ENCODE data around the gene CD68.

The CD68 gene

GRCh38 chr17:7579001-7579833, at the start of gene CD68:
TSS of gene CD68 (plus strand) at chr17:7579638. CDS start at chr17:7579678, 40 bp downstream.
- DNase-seq, result peak; percentile 79

- no peak for DNase-seq
Measured at GRCh38 chr17:7530023-7530900, 49.2 kb upstream of the CD68 start.

GRCh38 chr17:7538050-7538449, 41.4 kb upstream of the CD68 start:
- DNase-seq, result no peak

GRCh38 chr17:7538891-7539545, 40.4 kb upstream of the CD68 start:
- DNase-seq, result no peak

- DNase-seq, result no peak
Measured at GRCh38 chr17:7541074-7541621, 38.3 kb upstream of the CD68 start.

DNA sequence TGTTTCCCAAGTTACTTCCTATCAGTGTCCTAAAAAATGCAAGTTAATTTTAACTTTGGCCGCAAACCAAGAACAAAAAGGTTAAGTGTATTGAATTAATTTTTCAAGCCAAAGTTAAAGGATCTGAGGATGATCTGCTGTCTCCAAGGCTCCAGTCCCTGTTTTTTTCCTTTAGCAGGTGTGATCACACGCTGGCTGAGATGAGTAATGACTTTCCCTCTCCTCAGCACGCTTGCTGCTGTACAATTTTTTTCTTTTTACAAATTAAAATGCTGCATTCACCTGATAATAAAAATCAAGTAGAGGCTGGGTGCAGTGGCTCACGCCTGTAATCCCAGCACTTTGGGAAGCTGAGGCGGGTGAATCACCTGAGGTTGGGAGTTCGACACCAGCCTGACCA, 34.5 kb upstream of the CD68 start:
- DNase-seq, result no peak

GRCh38 chr17:7548585-7549400, 30.6 kb upstream of the CD68 start, which contains the start of gene TNFSF12:
TSS of gene TNFSF12 (plus strand) at chr17:7549058. CDS start at chr17:7549154, 96 bp downstream.
- DNase-seq, result no peak

- no peak for DNase-seq
Measured at GRCh38 chr17:7549401-7550055, 29.9 kb upstream of the CD68 start.

DNA sequence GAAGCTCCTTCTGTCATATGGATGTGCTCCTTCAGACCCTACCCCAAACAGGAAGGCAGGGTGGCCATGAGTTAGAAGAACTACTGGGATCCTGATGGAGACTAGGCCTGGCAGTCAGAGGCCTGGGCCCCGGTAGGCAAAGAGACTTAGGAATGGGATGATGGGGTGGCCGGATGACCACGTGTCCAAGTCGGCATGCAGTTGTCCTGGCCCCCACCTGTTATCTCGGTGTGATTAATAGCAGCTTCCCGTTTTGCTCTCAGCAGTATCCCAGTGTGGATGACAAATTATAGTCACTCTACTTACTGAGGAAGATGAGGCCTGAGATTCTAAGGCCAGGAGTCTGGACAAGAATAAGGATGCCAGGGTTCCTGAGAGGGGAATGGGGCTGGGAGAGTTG, 29.1 kb upstream of the CD68 start:
- DNase-seq, result no peak

DNA sequence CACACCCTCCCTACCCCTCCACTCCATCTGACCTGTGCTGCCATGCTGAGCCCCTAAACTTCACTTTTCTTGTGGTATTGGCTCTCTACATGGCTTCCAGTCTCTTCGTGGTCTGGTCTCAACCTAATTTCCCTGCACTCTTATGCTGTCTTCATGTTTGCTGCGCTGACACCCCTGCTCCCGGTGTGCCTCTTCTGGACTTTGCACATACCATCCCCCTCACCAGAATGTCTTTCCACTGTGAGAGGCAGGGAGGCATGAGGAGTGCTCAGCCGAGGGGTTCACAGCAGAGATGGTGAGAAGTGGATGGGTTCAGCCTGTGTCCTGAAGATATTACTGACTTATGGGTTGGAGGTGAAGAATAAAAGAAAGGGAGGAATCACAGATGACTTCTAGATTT, 28.0 kb upstream of the CD68 start:
- DNase-seq, result no peak

DNA sequence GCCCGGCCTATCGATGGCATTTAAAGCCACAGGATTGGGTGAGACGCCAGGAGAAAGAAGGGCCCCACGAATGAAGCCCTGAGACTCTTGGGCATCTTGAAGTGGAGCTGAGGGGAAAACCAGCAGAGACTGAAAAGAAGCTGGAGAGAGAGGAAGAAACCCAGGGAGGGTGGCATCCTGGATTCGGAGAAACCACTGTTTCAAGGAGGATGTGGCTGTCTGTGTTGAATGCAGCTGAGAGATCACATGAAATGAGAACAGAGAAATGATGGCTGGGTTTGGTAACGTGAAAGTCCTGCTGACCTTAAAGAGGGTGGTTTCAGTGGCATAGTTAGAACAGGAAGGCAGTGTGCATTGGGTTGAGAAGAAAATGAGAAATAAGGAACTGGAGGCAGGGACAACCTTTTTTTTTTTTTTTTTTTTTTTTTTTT, 26.8 kb upstream of the CD68 start:
- DNase-seq, result no peak

DNA sequence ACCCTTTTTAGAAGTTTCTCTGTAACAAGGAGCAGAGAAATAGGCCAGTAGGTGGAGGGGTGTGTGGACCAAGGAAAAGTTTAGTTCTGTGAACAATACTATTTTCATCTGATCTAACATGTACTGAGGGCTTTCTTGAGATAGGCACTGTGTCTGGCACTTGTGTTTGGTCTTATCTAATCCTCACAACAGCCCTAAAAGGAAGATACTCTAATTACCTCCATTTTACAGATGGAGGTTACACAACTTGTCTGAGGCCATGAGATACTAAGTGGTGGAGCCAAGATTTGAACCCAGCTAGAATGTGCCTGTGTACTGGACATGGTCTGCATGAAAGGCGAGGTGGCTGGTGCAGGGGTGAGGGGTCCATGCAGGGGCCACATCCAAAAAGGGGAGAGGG, 26.1 kb upstream of the CD68 start:
- no peak for DNase-seq

DNA sequence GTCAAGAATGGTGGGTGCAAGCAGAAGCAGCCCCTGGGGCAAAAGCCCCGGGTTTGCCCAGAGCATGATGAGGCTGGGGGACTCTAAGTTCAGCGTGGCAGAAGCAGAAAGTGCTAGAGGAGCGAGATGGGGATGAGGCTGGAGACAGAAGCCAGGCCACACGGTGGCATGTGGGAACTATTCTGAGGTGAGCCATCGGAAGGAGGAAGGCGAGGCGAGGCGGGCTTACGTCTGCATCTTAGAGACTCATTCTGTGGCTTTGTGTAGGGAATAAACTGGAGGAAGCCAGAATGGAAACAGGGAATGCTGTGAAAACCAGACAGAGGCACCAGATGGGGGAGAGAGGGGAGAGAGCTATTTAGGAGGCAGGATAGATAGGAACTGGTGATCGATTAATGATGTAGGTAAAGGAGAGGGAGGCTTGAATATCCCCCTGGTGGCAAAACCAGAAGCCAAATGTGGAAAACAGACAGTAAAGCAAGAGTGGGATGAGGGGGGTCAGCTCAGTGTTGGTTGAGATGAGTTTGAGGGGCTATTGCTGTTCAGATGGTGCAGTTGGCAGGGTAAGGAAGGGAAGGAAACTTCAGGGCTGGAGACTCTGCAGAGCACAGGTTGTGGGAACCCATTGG, 24.0 kb upstream of the CD68 start:
- no peak for DNase-seq

DNA sequence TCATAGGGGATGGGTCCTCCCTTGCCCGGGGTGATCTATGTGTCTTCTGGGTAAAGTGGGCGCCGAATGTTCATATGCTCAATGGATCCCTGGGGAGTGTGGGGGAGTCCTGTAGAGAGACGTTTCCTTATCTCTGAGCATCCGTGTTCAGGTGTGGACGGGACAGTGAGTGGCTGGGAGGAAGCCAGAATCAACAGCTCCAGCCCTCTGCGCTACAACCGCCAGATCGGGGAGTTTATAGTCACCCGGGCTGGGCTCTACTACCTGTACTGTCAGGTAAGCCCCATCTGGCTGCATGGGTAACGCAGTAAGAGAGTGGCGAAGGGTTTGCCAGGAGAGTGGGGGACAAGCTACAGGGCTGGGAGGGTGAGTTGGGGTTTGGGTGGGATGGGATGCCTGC, 22.8 kb upstream of the CD68 start:
- DNase-seq, result no peak

GRCh38 chr17:7557147-7557764, 22.2 kb upstream of the CD68 start:
- no peak for DNase-seq

DNA sequence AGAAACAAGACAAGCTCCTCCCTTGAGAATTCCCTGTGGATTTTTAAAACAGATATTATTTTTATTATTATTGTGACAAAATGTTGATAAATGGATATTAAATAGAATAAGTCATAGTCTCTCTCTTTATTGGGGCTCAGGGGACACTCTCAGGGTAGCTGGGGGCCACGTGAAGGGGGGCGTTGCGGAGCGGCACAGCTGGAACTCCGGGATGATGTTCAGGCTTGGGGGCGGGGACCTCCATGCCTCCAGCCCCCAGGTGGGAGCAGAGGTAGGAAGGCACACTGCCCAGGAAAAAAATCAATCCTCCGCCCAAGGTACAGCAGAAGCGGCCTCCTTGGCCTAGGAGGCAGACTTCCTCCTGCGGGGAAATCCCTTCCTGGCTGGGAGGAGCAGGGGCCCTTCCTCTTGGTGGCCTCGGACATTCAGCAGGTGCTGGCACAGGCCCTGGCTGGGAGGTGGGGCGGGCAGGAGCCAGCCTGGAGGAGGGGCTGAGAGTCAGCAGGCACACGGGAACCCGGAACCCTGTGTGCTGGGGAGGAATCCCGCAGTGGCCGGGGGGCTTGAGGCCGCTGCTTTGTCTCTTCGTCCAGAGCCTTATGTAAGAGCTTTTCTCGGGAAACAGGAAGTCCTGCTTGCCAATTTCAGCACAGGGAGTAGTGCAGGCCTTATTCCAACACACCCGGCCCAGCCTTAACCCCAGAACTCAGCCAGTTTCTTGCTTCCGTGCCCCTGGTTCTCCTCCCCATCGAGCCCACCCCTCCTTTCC, 21.5 kb upstream of the CD68 start:
- peak; percentile 68 for DNase-seq

GRCh38 chr17:7558544-7559319, 20.7 kb upstream of the CD68 start, which contains the start of gene TNFSF13:
TSS of gene TNFSF13 (plus strand) at chr17:7558750. CDS start at chr17:7559040, 290 bp downstream.
- DNase-seq, result no peak

DNA sequence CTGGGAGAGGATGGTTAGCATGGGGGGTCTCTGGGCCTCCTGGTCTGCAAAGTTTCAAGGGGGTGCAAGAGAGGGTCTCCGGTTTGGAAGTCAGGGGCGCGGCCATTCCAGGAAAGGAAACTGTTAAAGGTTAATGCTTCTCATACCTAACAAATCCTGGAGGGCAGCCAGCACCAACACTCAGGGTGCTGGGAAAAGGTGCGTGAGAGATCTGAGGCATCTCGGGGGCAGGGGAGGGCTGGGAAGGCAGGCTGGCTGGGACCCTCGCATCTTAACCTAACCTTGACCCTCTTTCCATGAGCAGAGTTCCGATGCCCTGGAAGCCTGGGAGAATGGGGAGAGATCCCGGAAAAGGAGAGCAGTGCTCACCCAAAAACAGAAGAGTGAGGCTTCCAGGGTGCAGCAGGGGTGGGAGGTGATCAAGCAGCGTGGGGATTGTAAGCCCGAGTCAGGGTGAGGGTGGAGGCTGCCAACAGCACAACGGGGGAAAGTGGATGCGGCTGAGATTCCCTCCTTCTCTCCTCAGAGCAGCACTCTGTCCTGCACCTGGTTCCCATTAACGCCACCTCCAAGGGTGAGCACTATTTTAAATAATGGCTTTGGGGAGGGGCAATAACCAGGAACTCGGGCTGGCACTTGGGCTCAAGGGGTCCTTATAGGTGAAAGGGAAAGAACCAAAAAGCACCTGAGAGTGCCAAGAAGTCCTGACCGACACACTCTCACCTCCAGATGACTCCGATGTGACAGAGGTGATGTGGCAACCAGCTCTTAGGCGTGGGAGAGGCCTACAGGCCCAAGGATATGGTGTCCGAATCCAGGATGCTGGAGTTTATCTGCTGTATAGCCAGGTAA, 19.9 kb upstream of the CD68 start:
- no peak for DNase-seq

Data from NCI-H226 (cell line).